Neural progenitor cell (in vitro differentiated cells): ENCODE data around the gene GALR3. TPM values are rescaled to one million over a fixed set of nuclear protein-coding genes. Genes with fewer than 3 reads are reported as not detected.

ENCODE experiments used
- DNase-seq: peaks from one replicate; pipeline ENCODE4 v3.0.0-alpha.2; 2016; ENCODE audit warnings: low spot score
- H2AFZ ChIP-seq: fragments of 200-600 bp; sonication (generic); replicated peaks from 2 replicates; pipeline ENCODE4 v1.6.1; 2016; ENCODE audit warnings: antibody characterized with exemption
- H3F3A ChIP-seq: fragments of 200-600 bp; sonication (generic); 2 replicates; pipeline ENCODE4 v1.6.1; 2016; ENCODE audit warnings: antibody characterized with exemption, low read depth
- H3K27ac ChIP-seq: fragments of 200-600 bp; sonication (generic); 2 replicates; pipeline ENCODE4 v1.5.1; 2016; ENCODE audit warnings: mild to moderate bottlenecking
- H3K27me3 ChIP-seq: fragments of 200-600 bp; sonication (generic); 2 replicates; pipeline ENCODE4 v1.6.1; 2016; ENCODE audit warnings: mild to moderate bottlenecking, moderate library complexity
- H3K36me3 ChIP-seq: fragments of 200-600 bp; sonication (generic); 2 replicates; pipeline ENCODE4 v1.5.1; 2016
- H3K4me1 ChIP-seq: fragments of 200-600 bp; sonication (generic); 2 replicates; pipeline ENCODE4 v1.6.1; 2016; ENCODE audit warnings: mixed run types
- H3K4me2 ChIP-seq: fragments of 200-600 bp; sonication (generic); 2 replicates; pipeline ENCODE4 v1.6.1; 2016
- H3K4me3 ChIP-seq: fragments of 200-600 bp; sonication (generic); 2 replicates; pipeline ENCODE4 v1.5.1; 2016
- H3K79me2 ChIP-seq: fragments of 200-600 bp; sonication (generic); 2 replicates; pipeline ENCODE4 v1.6.1; 2016; ENCODE audit warnings: low read depth
- H3K9ac ChIP-seq: fragments of 200-600 bp; sonication (generic); 2 replicates; pipeline ENCODE4 v1.6.1; 2016
- H3K9me3 ChIP-seq: fragments of 200-600 bp; sonication (generic); 2 replicates; pipeline ENCODE4 v1.5.1; 2016; ENCODE audit warnings: low read depth
- H4K20me1 ChIP-seq: fragments of 200-600 bp; sonication (generic); 2 replicates; pipeline ENCODE4 v1.6.1; 2016; ENCODE audit warnings: low read depth
- H3K27ac Mint-ChIP-seq: 3 replicates; pipeline ENCODE4 v1.8.0; 2021; ENCODE audit warnings: mixed read lengths
- H3K27me3 Mint-ChIP-seq: 2 replicates; pipeline ENCODE4 v1.8.0; 2022; ENCODE audit warnings: low read depth, mild to moderate bottlenecking, inconsistent platforms, moderate library complexity, mixed read lengths; ENCODE audit not compliant: insufficient read depth
- H3K36me3 Mint-ChIP-seq: 3 replicates; pipeline ENCODE4 v1.8.0; 2021; ENCODE audit warnings: mixed read lengths
- H3K4me1 Mint-ChIP-seq: 3 replicates; pipeline ENCODE4 v1.8.0; 2021; ENCODE audit warnings: mixed read lengths
- H3K4me3 Mint-ChIP-seq: 3 replicates; pipeline ENCODE4 v1.8.0; 2021; ENCODE audit warnings: mild to moderate bottlenecking, moderate library complexity, mixed read lengths
- H3K9me3 Mint-ChIP-seq: 3 replicates; pipeline ENCODE4 v1.8.0; 2020; ENCODE audit warnings: mixed read lengths
- CTCF ChIP-seq: fragments of 200-600 bp; sonication (generic); IDR thresholded peaks from 2 replicates; pipeline ENCODE4 v1.5.1; 2017; ENCODE audit warnings: antibody characterized with exemption, mild to moderate bottlenecking
- EZH2 ChIP-seq: fragments of 200-600 bp; sonication (generic); IDR thresholded peaks from 2 replicates; pipeline ENCODE4 v1.6.1; 2017; ENCODE audit warnings: antibody characterized with exemption, mild to moderate bottlenecking, moderate library complexity
- EZH2phosphoT487 ChIP-seq: fragments of 200-600 bp; sonication (generic); IDR thresholded peaks from 2 replicates; pipeline ENCODE4 v1.6.1; 2017; ENCODE audit warnings: antibody characterized with exemption
- total RNA-seq: library from RNA; depleted of rRNA; stranded (reverse); fragments of >200 nt; gene quantifications from 2 replicates; pipeline ENCODE4 v1.2.3, GENCODE V29; 2015; ENCODE audit warnings: low replicate concordance

The GALR3 gene
- total RNA-seq, 1 donor from 2014 or later: not detected

- TF ChIP-seq EZH2 (no peak), EZH2phosphoT487 (no peak), CTCF (no peak)
- H3K4me2 ChIP-seq: no peak overlapping the region
Observed at GRCh38 chr22:37830093-37830842, 7.1 kb downstream of the GALR3 start.

GRCh38 chr22:37831472-37831871 is 8.3 kb downstream of the GALR3 start:
- H3K36me3 ChIP-seq: no peaks in the 10 kb centered on the region

More at GRCh38 chr22:37830093-37830842, 7.1 kb downstream of the GALR3 start:
- Mint-ChIP-seq H3K4me3 (no peak overlapping the region), H3K4me1 (no peaks in the 10 kb centered on the region), H3K36me3 (peaks cover 4% of the 10 kb centered on the region), H3K27me3 (peaks cover 11% of the 10 kb centered on the region), H3K9me3 (no peaks in the 10 kb centered on the region), H3K27ac (no peak overlapping the region)
- Histone ChIP-seq H3K9me3 (no peaks in the 10 kb centered on the region), H3K79me2 (no peaks in the 10 kb centered on the region), H3K27me3 (peaks cover 10% of the 10 kb centered on the region), H3K27ac (no peak overlapping the region), H2AFZ (no peak overlapping the region), H3K9ac (no peak overlapping the region), H3K4me1 (no peaks in the 10 kb centered on the region), H3K36me3 (no peaks in the 10 kb centered on the region), H4K20me1 (no peaks in the 10 kb centered on the region), H3K4me3 (no peak overlapping the region), H3F3A (peaks cover 6% of the 10 kb centered on the region)
- DNase-seq: no peak

GRCh38 chr22:37832022-37832857 is 9.1 kb downstream of the GALR3 start:
- Histone ChIP-seq H3K27me3 (no peaks in the 10 kb centered on the region), H3K27ac (no peak overlapping the region), H4K20me1 (no peaks in the 10 kb centered on the region), H3K36me3 (no peaks in the 10 kb centered on the region), H2AFZ (no peak overlapping the region), H3K4me2 (no peak overlapping the region), H3K9ac (no peak overlapping the region), H3F3A (no peaks in the 10 kb centered on the region), H3K4me1 (no peaks in the 10 kb centered on the region), H3K4me3 (no peak overlapping the region), H3K79me2 (no peaks in the 10 kb centered on the region), H3K9me3 (no peaks in the 10 kb centered on the region)
- no peak for DNase-seq
- no peaks in the 10 kb centered on the region for H3K4me1 Mint-ChIP-seq
- H3K4me3 Mint-ChIP-seq: no peak overlapping the region
- H3K27ac Mint-ChIP-seq: no peak overlapping the region
- H3K36me3 Mint-ChIP-seq: peaks cover 7% of the 10 kb centered on the region
- peaks cover 6% of the 10 kb centered on the region for H3K27me3 Mint-ChIP-seq
- no peaks in the 10 kb centered on the region for H3K9me3 Mint-ChIP-seq
- no peak for TF ChIP-seq CTCF
- TF ChIP-seq EZH2: no peak
- no peak for TF ChIP-seq EZH2phosphoT487

More at GRCh38 chr22:37831472-37831871, 8.3 kb downstream of the GALR3 start:
- Histone ChIP-seq H3K27ac (no peak overlapping the region), H3K79me2 (no peaks in the 10 kb centered on the region), H4K20me1 (no peaks in the 10 kb centered on the region), H3K4me2 (no peak overlapping the region), H3K27me3 (no peaks in the 10 kb centered on the region), H3K9ac (no peak overlapping the region), H3K4me3 (no peak overlapping the region), H3K9me3 (no peaks in the 10 kb centered on the region), H2AFZ (no peak overlapping the region), H3K4me1 (no peaks in the 10 kb centered on the region), H3F3A (no peaks in the 10 kb centered on the region)
- Mint-ChIP-seq H3K9me3 (no peaks in the 10 kb centered on the region), H3K36me3 (peaks cover 4% of the 10 kb centered on the region), H3K27me3 (peaks cover 6% of the 10 kb centered on the region), H3K27ac (no peak overlapping the region), H3K4me1 (no peaks in the 10 kb centered on the region), H3K4me3 (no peak overlapping the region)
- no peak for DNase-seq
- TF ChIP-seq EZH2phosphoT487 (no peak), EZH2 (no peak), CTCF (no peak)
